Subcutaneous adipose tissue (tissue), 4 donors: ENCODE measurements around the gene MMP24OS. TPM values are rescaled to one million over a fixed set of nuclear protein-coding genes. Genes with fewer than 3 reads are reported as not detected.

ENCODE experiments used
- total RNA-seq, 4 donors: library from RNA; depleted of rRNA; stranded (reverse); fragments of >200 nt; gene quantifications; one replicate each; pipeline ENCODE4 v1.1.0, GENCODE V29; 2016
- TF ChIP-seq, protein P1 (sequence below): fragments of 450-650 bp; IDR thresholded peaks from one replicate; pipeline ENCODE4 v1.5.1; 2016; ENCODE audit warnings: low read depth, mild to moderate bottlenecking, control low read depth, antibody characterized with exemption, moderate library complexity

MMP24OS gene
- total RNA-seq, 4 donors from 2014 or later: 27.5 to 56.5 (median 31.6) TPM

DNA sequence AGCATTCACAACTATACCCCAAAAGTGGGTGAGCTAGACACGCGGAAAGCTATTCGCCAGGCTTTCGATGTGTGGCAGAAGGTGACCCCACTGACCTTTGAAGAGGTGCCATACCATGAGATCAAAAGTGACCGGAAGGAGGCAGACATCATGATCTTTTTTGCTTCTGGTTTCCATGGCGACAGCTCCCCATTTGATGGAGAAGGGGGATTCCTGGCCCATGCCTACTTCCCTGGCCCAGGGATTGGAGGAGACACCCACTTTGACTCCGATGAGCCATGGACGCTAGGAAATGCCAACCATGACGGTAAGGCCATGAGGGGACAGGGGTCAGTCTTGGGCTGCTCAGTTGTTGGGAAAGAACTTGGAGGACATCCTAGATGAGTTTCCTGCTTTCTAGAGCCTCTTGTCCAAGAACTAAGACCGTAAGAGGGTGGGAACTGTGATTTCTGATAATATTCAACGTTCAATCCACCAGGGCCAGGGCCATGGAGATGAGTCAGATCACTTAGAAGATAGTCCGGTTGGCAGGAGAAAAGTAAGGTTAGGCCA lies 23.4 kb downstream of the MMP24OS start:
- TF ChIP-seq, protein P1, sequence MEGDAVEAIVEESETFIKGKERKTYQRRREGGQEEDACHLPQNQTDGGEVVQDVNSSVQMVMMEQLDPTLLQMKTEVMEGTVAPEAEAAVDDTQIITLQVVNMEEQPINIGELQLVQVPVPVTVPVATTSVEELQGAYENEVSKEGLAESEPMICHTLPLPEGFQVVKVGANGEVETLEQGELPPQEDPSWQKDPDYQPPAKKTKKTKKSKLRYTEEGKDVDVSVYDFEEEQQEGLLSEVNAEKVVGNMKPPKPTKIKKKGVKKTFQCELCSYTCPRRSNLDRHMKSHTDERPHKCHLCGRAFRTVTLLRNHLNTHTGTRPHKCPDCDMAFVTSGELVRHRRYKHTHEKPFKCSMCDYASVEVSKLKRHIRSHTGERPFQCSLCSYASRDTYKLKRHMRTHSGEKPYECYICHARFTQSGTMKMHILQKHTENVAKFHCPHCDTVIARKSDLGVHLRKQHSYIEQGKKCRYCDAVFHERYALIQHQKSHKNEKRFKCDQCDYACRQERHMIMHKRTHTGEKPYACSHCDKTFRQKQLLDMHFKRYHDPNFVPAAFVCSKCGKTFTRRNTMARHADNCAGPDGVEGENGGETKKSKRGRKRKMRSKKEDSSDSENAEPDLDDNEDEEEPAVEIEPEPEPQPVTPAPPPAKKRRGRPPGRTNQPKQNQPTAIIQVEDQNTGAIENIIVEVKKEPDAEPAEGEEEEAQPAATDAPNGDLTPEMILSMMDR: no peak

DNA sequence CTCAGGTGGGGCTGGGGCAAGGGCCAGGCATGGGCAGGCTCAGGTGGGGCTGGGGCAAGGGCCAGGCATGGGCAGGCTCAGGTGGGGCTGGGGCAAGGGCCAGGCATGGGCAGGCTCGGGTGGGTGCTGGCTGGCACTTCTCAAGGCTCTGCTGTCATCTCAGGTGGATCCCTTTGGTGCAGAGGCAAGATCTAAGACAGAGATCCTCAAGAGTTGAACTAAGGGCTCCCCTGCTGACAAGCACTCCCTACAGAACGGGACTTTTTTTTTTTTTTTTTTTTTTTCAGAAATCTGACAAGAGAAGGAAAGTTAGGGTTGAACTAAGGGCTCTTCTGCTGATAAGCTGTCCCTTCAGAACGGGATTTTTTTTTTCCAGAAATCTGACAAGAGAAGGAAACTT lies 24.9 kb downstream of the MMP24OS start:
- TF ChIP-seq, protein P1: no peak

DNA sequence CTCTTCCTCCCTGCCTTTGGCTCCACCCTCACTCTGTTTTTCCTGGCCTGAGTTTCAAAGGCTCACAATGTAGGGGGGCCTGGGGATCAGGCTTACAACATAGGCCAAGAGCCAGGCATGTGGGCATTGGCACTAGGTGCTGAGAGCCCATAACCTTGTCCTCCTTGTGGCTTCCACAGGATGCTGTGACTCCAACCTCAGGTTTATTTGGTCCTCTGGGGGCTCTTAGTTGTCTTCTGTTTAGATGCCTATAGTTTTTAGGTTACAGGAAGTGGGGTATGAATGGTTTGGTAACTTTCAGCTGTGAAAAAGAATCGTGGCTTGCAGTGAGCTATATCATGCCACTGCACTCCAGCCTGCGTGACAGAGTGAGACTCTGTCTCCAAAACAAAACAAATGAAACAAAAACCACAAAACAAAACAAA lies 25.9 kb downstream of the MMP24OS start:
- TF ChIP-seq, protein P1: no peak

DNA sequence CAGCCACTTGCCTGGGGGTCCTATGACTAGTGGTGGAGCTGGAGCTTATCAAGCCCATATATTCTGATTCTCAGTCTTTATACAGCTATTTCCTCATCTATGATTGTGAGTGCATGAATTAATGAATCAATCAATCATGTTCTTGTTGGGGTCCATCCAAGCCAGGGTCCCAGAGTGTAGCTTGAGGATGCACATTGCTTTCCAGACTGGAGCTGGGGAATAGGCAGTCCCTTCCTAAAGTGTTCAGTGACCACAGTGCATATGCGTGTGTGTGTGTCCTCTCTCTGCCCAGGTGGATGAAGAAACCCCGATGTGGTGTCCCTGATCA lies 26.3 kb downstream of the MMP24OS start:
- TF ChIP-seq, protein P1: no peak

DNA sequence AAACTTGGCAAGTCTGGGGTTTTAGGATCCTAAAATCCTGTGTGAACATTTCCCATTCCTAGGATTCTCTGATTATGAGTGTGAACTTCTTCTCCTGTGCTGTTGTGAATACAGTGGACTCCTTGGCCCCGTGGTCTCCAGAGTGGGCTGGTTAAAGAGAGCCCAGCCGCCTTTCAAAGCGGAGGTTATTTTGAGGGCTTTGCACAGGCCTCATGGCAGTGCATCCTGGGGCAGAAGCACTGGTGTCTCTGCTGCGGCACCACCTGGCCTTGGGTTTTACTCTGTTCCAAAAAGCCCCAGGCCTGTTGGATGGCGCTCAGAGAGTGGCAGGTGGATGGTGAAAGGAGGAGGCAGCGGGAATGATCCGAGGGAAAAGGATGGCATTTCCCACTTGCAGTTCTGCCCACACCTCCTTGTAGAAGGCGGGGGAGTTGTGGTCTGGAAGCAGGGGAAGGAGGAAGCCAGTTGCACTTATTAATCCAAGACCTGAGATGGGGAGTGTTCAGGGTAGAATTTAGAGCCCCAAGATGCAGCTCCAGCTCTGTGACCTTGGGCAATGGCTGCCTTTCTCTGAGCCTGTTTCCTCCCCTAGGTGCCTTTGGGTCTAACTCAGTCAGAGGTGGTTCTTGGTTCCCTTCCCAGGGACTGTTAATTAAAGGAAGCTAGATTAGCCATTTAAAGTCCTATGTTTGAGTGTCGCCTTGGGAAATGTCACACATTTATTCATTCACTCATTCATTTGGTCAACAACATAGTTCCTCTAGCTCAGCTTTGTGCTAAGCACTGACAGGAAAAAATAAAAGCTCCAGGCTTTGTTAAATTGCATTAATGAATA lies 29.1 kb downstream of the MMP24OS start:
- TF ChIP-seq, protein P1: no peak

DNA sequence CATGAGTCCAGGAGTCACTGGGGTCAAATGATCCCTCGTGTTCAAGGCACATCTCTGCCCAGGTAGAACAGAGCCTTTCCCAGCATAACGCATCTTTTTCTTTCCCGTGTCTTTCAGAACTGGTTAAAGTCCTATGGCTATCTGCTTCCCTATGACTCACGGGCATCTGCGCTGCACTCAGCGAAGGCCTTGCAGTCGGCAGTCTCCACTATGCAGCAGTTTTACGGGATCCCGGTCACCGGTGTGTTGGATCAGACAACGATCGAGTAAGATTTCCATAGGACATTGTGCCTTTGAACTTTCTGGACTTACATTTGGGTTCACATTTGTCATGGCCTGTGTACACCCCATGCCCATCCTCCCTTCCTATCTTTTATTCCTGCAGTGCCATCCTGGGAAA lies 31.2 kb downstream of the MMP24OS start:
- TF ChIP-seq, protein P1: no peak

DNA sequence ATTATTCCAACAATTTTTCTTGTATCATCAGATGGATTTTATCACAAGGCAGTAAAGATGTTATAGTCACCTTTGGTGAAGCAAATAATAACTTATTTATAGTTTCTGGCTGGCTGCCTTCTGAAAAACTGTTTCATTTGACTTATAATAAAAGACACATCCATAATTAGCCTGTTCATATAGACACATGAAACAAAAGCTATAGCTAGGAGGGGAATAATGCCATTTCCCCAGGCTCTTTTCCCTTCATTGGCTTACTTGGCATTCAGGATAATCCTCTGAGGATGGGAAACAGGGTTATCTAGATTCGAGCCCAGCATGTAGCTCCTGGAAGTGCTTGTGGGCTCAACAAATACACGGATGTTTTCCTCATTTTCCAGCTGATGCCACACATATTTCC lies 33.9 kb downstream of the MMP24OS start:
- TF ChIP-seq, protein P1: no peak
